ENCODE results near the gene SUSD1. TPM values are rescaled to one million over a fixed set of nuclear protein-coding genes. Genes with fewer than 3 reads are reported as not detected.
A peak's percentile ranks its signal among the peaks of the same experiment; 100 is the strongest.

SUSD1 gene
- total RNA-seq (2022) (24.6 and 25.7 TPM in 2 replicates), Bru-seq, nascent RNA (percentile 69 among the genes with signal in this experiment), BruChase-seq, experiment 1, labeled RNA remaining after a 6-hour chase (percentile 61 among the genes with signal in this experiment), BruChase-seq, experiment 2, labeled RNA remaining after a 2-hour chase (percentile 55 among the genes with signal in this experiment)
- long read RNA-seq, transcript SUSD1-204 (17 exons, 3,124 nt): major isoform, 8 of 20 reads
- long read RNA-seq, partial matches to known transcripts: 3 of 20 reads
- long read RNA-seq, other reads (novel, unspliced or antisense): 9 of 20 reads

DNA sequence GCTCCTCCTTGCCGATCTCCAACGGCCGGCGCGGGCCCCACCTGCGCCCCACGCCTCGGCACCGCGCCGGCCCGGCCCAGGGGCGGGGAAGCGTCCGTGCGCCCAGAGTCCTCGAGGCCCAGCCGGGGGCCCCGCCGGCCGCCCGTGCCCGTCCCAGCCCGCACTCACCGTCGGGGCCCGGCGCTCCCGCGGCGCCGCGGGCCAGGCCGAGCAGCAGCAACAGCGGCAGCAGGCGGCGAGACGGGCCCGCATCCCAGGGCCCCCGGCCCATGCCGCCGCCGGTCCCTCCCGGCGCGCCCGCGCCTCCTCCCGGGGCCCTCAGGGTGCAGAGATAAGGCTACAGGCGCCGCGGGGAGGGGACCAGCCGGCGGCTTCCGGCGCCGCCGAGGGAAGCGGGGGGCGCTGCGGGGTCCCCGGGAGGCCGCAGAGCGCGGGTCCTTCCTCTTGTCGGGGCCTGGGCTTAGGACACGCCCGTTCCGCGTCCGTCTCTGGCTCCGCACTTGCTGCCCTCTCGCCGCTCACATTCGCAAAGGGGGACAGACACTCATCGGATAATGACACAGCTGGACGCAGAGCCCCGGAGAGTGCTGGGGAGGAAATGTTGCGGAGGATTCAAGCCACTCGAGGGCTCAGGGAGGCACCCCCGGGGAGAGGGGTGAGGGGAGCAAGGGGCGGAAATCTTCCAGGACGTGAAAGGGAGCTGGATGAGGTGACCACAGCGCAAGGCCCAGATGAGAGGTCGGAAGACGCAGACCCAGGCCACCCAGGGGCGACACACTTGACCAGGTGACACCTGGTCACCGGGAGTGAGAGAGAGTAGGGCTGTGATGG lies at the start of gene SUSD1:
Gene SUSD1 (minus strand): TSS at position 333 of the 831 bp plus-strand sequence. CDS start 62 bp downstream, at position 271.
- intact Hi-C loops (cut with micrococcal nuclease; ENCODE audit: unreplicated experiment): no loop called here
- DNase-seq: peak; percentile 30
- peak within 1 kb of the TSS; percentile 73 for H3K4me3 Mint-ChIP-seq (ENCODE audit: low read depth, unreplicated experiment)
- peaks cover 6% of the 10 kb centered on the region for H3K9me3 Mint-ChIP-seq (ENCODE audit: low read depth, unreplicated experiment)
- peaks cover 26% of the 10 kb centered on the region for H3K36me3 Mint-ChIP-seq (ENCODE audit: insufficient read depth, unreplicated experiment)
- CTCF ChIA-PET: interaction anchor here (0.5 to 0.8 kb wide), 3 partner anchors 159 to 1736 kb away, joined by 3 to 6 read pairs (median 3); no protein-coding TSS in a partner anchor
- H3K27me3 Mint-ChIP-seq (ENCODE audit: unreplicated experiment): no peaks in the 10 kb centered on the region
- H3K4me1 Mint-ChIP-seq (ENCODE audit: low read depth, unreplicated experiment): peaks cover 57% of the 10 kb centered on the region
- TF ChIP-seq, protein P1, sequence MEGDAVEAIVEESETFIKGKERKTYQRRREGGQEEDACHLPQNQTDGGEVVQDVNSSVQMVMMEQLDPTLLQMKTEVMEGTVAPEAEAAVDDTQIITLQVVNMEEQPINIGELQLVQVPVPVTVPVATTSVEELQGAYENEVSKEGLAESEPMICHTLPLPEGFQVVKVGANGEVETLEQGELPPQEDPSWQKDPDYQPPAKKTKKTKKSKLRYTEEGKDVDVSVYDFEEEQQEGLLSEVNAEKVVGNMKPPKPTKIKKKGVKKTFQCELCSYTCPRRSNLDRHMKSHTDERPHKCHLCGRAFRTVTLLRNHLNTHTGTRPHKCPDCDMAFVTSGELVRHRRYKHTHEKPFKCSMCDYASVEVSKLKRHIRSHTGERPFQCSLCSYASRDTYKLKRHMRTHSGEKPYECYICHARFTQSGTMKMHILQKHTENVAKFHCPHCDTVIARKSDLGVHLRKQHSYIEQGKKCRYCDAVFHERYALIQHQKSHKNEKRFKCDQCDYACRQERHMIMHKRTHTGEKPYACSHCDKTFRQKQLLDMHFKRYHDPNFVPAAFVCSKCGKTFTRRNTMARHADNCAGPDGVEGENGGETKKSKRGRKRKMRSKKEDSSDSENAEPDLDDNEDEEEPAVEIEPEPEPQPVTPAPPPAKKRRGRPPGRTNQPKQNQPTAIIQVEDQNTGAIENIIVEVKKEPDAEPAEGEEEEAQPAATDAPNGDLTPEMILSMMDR (IDR thresholded peaks at IDR 0.05; ENCODE audit: unreplicated experiment): no peak
- no TSS peak for BruUV-seq (replicated peaks)
- H3K27ac Mint-ChIP-seq (ENCODE audit: unreplicated experiment): peak within 1 kb of the TSS; percentile 90

DNA sequence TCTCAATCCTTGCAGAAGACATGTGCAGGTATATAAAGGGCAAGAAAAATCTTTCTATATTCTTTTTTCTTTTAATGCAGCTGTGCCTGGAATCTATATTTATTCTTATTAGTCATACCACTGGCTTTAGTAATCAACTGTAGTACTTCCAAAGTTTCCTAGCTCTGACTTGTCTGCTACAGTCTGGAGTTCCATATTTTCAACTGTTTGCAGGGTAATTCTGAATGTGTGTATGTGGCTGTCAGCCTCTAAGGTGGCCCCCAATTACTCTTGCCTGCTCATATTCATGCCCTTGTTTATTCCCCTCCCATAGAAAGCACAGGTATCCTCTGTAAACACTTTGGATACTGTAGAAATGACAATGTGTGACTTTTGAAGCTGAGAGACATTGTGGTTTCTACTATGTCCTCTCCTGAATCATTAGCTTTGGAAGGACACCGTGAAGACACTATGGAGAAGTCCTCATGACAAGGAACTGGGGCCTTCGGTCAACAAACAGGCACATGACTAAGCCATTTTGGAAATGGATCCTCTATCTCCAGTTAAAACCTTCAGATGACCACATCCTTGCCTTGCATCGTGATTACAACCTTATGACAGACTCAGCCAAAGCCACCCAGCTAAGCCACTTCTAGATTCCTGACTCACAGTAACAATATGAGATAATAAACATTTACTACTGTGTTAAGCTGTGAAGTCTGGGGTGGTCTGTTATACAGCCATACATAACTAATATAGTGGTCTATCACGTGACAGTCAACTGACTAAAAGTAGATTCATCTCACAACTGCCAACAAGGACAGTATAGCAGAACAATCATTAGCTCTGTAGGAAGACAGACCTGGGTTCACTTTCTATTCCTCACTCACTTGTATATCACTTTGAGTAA lies 49.5 kb upstream of the SUSD1 start:
- H3K27me3 Mint-ChIP-seq (ENCODE audit: unreplicated experiment): no peaks in the 10 kb centered on the region
- peaks cover 15% of the 10 kb centered on the region for H3K36me3 Mint-ChIP-seq (ENCODE audit: insufficient read depth, unreplicated experiment)
- no TSS peak for BruUV-seq (replicated peaks)
- DNase-seq: no peak
- TF ChIP-seq, protein P1 (IDR thresholded peaks at IDR 0.05; ENCODE audit: unreplicated experiment): no peak
- H3K27ac Mint-ChIP-seq (ENCODE audit: unreplicated experiment): no peak overlapping the region
- H3K4me3 Mint-ChIP-seq (ENCODE audit: low read depth, unreplicated experiment): no peak overlapping the region
- H3K4me1 Mint-ChIP-seq (ENCODE audit: low read depth, unreplicated experiment): no peaks in the 10 kb centered on the region
- intact Hi-C loops (cut with micrococcal nuclease; ENCODE audit: unreplicated experiment): no loop called here
- CTCF ChIA-PET: interaction anchor here (0.5 kb wide), 1 partner anchor 140 kb away, joined by 8 read pairs; no protein-coding TSS in a partner anchor
- no peaks in the 10 kb centered on the region for H3K9me3 Mint-ChIP-seq (ENCODE audit: low read depth, unreplicated experiment)

DNA sequence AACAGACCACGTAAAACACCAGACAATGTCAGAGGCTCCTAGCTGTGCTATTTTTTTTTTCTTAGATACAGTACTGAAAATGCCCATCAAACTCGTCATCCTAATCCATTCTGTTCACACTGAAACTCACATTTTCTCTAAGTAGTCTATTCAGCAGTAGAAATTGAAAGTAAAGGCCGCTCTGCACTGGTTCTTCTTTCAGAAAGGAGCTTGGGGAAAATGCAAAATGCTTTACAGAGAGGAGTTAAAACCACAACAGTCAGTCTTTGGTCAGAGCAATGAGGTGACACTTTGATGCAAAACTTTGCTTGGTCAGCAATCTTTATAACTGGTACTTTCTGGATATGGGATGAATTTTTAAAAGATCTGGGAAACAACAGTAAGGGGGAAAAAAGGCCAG lies 43.8 kb upstream of the SUSD1 start:
- H3K4me3 Mint-ChIP-seq (ENCODE audit: low read depth, unreplicated experiment): no peak overlapping the region
- H3K27ac Mint-ChIP-seq (ENCODE audit: unreplicated experiment): no peak overlapping the region
- CTCF ChIA-PET: interaction anchor here (1.0 kb wide), 1 partner anchor 107 kb away, joined by 3 read pairs; no protein-coding TSS in a partner anchor
- BruUV-seq (replicated peaks): no TSS peak
- intact Hi-C loops (cut with micrococcal nuclease; ENCODE audit: unreplicated experiment): no loop called here
- TF ChIP-seq, protein P1 (IDR thresholded peaks at IDR 0.05; ENCODE audit: unreplicated experiment): no peak
- no peaks in the 10 kb centered on the region for H3K9me3 Mint-ChIP-seq (ENCODE audit: low read depth, unreplicated experiment)
- DNase-seq: no peak
- no peaks in the 10 kb centered on the region for H3K27me3 Mint-ChIP-seq (ENCODE audit: unreplicated experiment)
- peaks cover 20% of the 10 kb centered on the region for H3K36me3 Mint-ChIP-seq (ENCODE audit: insufficient read depth, unreplicated experiment)
- no peaks in the 10 kb centered on the region for H3K4me1 Mint-ChIP-seq (ENCODE audit: low read depth, unreplicated experiment)

DNA sequence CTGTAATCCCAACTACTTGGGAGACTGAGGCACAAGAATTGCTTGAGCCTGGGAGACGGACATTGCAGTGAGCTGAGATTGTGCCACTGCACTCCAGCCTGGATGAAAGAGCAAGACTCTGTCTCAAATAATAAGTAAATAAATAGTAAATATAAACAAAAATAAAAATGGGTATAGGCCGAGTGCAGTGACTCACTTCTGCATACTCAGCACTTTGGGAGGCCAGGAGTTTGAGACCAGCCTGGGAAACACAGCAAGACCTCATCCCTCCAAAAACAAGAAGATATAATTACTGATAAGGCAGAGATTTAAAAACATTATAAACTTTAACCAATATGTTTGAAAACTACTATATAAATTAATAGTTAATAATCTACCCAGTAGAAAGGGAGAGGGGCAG lies 37.8 kb upstream of the SUSD1 start:
- CTCF ChIA-PET: no interaction called here
- Mint-ChIP-seq H3K36me3 (ENCODE audit: insufficient read depth, unreplicated experiment) (peaks cover 13% of the 10 kb centered on the region), H3K4me3 (ENCODE audit: low read depth, unreplicated experiment) (no peak overlapping the region), H3K27ac (ENCODE audit: unreplicated experiment) (no peak overlapping the region), H3K9me3 (ENCODE audit: low read depth, unreplicated experiment) (no peaks in the 10 kb centered on the region), H3K27me3 (ENCODE audit: unreplicated experiment) (no peaks in the 10 kb centered on the region), H3K4me1 (ENCODE audit: low read depth, unreplicated experiment) (no peaks in the 10 kb centered on the region)
- DNase-seq: no peak
- BruUV-seq (replicated peaks): no TSS peak
- TF ChIP-seq, protein P1 (IDR thresholded peaks at IDR 0.05; ENCODE audit: unreplicated experiment): no peak
- intact Hi-C loops (cut with micrococcal nuclease; ENCODE audit: unreplicated experiment): no loop called here
